Neuronal stem cell (in vitro differentiated cells): ENCODE measurements around the gene RFX4.
"Not testable (repeated sequence)": the region's sequence is repeated elsewhere in the genome, so short reads cannot be mapped to it uniquely, and the experiment has no call there.

Experiments
- DNase-seq: peaks from one replicate; pipeline ENCODE4 v3.0.0-alpha.2; 2013; ENCODE audit warnings: low spot score
- H2AFZ ChIP-seq: one replicate; pipeline ENCODE4 v1.6.1; 2013; ENCODE audit warnings: mild to moderate bottlenecking, low read length, inconsistent platforms
- H2AK5ac ChIP-seq: 2 replicates; pipeline ENCODE4 v1.6.1; 2013; ENCODE audit warnings: low read depth, mild to moderate bottlenecking, inconsistent platforms, low read length, moderate library complexity, mixed read lengths
- H2BK120ac ChIP-seq: 2 replicates; pipeline ENCODE4 v1.6.1; 2013; ENCODE audit warnings: low read depth, mild to moderate bottlenecking, inconsistent platforms, low read length, moderate library complexity, mixed read lengths
- H2BK12ac ChIP-seq: one replicate; pipeline ENCODE4 v1.6.1; 2013; ENCODE audit warnings: low read length, inconsistent platforms
- H2BK15ac ChIP-seq: 2 replicates; pipeline ENCODE4 v1.6.1; 2013; ENCODE audit warnings: mild to moderate bottlenecking, low read length, inconsistent platforms, mixed read lengths
- H2BK5ac ChIP-seq: one replicate; pipeline ENCODE4 v1.6.1; 2013; ENCODE audit warnings: inconsistent platforms, mild to moderate bottlenecking, low read length, moderate library complexity
- H3K14ac ChIP-seq: one replicate; pipeline ENCODE4 v1.6.1; 2013; ENCODE audit warnings: low read length, inconsistent platforms
- H3K18ac ChIP-seq: 2 replicates; pipeline ENCODE4 v1.6.1; 2013; ENCODE audit warnings: low read length, inconsistent platforms
- H3K23ac ChIP-seq: 2 replicates; pipeline ENCODE4 v1.6.1; 2013; ENCODE audit warnings: low read depth, mild to moderate bottlenecking, mixed read lengths, low read length, inconsistent platforms; ENCODE audit not compliant: poor library complexity
- H3K27ac ChIP-seq: replicated peaks from 3 replicates; pipeline ENCODE4 v1.5.1; 2013; ENCODE audit warnings: low read length, inconsistent platforms
- H3K27me3 ChIP-seq, 3 experiments: 2 replicates each; pipeline ENCODE4 v1.6.1; 2013; ENCODE audit warnings: low read length in 3 of 3, mild to moderate bottlenecking in 2 of 3, inconsistent platforms in 1 of 3, low read depth in 1 of 3, mixed read lengths in 1 of 3, moderate library complexity in 1 of 3; ENCODE audit not compliant: control insufficient read depth in 3 of 3, insufficient read depth in 3 of 3
- H3K36me3 ChIP-seq, 2 donors: replicated peaks in 1 of 2; 2 replicates each; pipeline ENCODE4 v1.6.1; 2013; ENCODE audit warnings: low read length in 2 of 2; ENCODE audit not compliant: control insufficient read depth in 2 of 2, insufficient read depth in 2 of 2
- H3K4ac ChIP-seq: 2 replicates; pipeline ENCODE4 v1.6.1; 2013; ENCODE audit warnings: inconsistent platforms, mild to moderate bottlenecking, low read length, moderate library complexity
- H3K4me1 ChIP-seq, 2 donors: 1 replicate in 1 of 2; 2 replicates in 1 of 2; pipeline ENCODE4 v1.6.1; 2013; ENCODE audit warnings: low read length in 2 of 2, low read depth in 1 of 2; ENCODE audit not compliant: control insufficient read depth in 2 of 2, insufficient read depth in 1 of 2
- H3K4me2 ChIP-seq: one replicate; pipeline ENCODE4 v1.6.1; 2013; ENCODE audit warnings: mild to moderate bottlenecking, low read length, inconsistent platforms; ENCODE audit not compliant: insufficient read depth, poor library complexity, severe bottlenecking
- H3K4me3 ChIP-seq, 2 donors: 2 replicates each; pipeline ENCODE4 v1.5.1; 2013; ENCODE audit warnings: low read length in 2 of 2, mild to moderate bottlenecking in 2 of 2, inconsistent platforms in 1 of 2, moderate library complexity in 1 of 2
- H3K79me1 ChIP-seq: one replicate; pipeline ENCODE4 v1.6.1; 2013; ENCODE audit warnings: low read depth, mild to moderate bottlenecking, inconsistent platforms, low read length, moderate library complexity
- H3K9ac ChIP-seq: one replicate; pipeline ENCODE4 v1.6.1; 2013; ENCODE audit warnings: mild to moderate bottlenecking, low read depth, low read length, inconsistent platforms; ENCODE audit not compliant: poor library complexity
- H3K9me3 ChIP-seq, 2 donors: replicated peaks in 1 of 2; 2 replicates each; pipeline versions ENCODE3 to v1.6.1; 2013; ENCODE audit warnings: low read length in 2 of 2, mild to moderate bottlenecking in 2 of 2, inconsistent platforms in 1 of 2, low read depth in 1 of 2, mixed read lengths in 1 of 2, moderate library complexity in 1 of 2; ENCODE audit not compliant: control insufficient read depth in 2 of 2, insufficient read depth in 1 of 2
- H4K8ac ChIP-seq: one replicate; pipeline ENCODE4 v1.6.1; 2013; ENCODE audit warnings: low read depth, mild to moderate bottlenecking, inconsistent platforms, low read length, moderate library complexity
- H4K91ac ChIP-seq: one replicate; pipeline ENCODE4 v1.6.1; 2013; ENCODE audit warnings: low read length, low read depth, mild to moderate bottlenecking, inconsistent platforms; ENCODE audit not compliant: poor library complexity
- WGBS, 2 donors: extraction: QIAGEN DNeasy Blood & Tissue Kit; methylation state at CpG; one replicate each; pipeline ENCODE4 v1.1.7; 2013; ENCODE audit warnings: missing lambda C conversion rate in 2 of 2, mixed read lengths in 1 of 2; ENCODE audit not compliant: insufficient read length in 2 of 2, insufficient replicate concordance in 1 of 2; ENCODE audit errors: extremely low coverage in 2 of 2; 5-methylcytosine and 5-hydroxymethylcytosine counted together

The RFX4 gene

GRCh38 chr12:106724934-106725333, 142.1 kb downstream of the RFX4 start:
- Histone ChIP-seq H3K18ac (no peak overlapping the region), H2BK15ac (no peak overlapping the region), H3K9me3 (peaks cover 0 to 13% of the 10 kb centered on the region in 2 donors), H3K27ac (no peak overlapping the region), H4K8ac (no peak overlapping the region), H2BK5ac (no peak overlapping the region), H3K23ac (no peak overlapping the region), H2AK5ac (no peak overlapping the region), H2BK12ac (no peak overlapping the region), H3K27me3 (no peaks in the 10 kb centered on the region), H3K4ac (no peak overlapping the region), H3K4me3 (no peak overlapping the region), H2BK120ac (no peak overlapping the region), H3K4me1 (peaks cover 7 to 18% of the 10 kb centered on the region in 2 donors), H3K79me1 (no peaks in the 10 kb centered on the region), H3K9ac (no peak overlapping the region), H3K14ac (no peak overlapping the region), H3K36me3 (peaks cover 0 to 100% of the 10 kb centered on the region in 2 donors), H2AFZ (no peak overlapping the region), H3K4me2 (no peak overlapping the region), H4K91ac (no peak overlapping the region)
- no peak for DNase-seq
- no CpG with 5 or more reads among the region's 6 CpGs for WGBS, 2 donors

DNA sequence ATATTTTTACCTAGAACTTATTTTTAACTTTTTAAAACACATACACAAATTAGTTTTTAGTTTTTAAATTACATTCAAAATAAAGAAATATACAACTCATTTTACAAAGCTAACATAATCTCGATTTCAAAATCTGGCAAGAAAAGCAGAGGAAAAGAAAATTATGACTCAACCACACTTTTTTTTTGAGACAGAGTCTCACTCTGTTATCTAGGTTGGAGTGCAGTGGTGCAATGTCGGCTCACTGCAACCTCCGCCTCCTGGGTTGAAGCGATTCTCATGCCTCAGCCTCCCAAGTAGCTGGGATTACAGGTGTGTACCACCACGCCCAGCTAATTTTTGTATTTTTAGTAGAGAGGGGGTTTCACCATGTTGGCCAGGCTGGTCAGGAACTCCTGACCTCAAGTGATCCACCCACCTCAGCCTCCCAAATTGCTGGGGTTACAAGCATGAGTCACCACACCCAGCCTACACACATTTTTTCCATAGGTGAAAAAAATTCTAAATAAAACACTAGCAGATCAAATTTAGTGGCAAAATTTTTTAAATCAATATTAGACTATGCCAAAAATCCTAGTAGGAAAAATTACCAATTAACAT, 143.9 kb downstream of the RFX4 start:
- H4K8ac ChIP-seq, H3K4me3 ChIP-seq, H2BK12ac ChIP-seq, H3K18ac ChIP-seq, H2BK15ac ChIP-seq, H3K14ac ChIP-seq, H2AFZ ChIP-seq, H3K79me1 ChIP-seq, H3K4ac ChIP-seq, H2BK5ac ChIP-seq, H4K91ac ChIP-seq, H3K23ac ChIP-seq, H3K9ac ChIP-seq, H3K4me2 ChIP-seq, H3K27ac ChIP-seq, DNase-seq, H2BK120ac ChIP-seq, H3K27me3 ChIP-seq, H2AK5ac ChIP-seq: not testable (repeated sequence)
- peaks cover 0 to 100% of the 10 kb centered on the region in 2 donors for H3K36me3 ChIP-seq
- WGBS, 2 donors, result no CpG with 5 or more reads among the region's 5 CpGs
- peaks cover 7 to 17% of the 10 kb centered on the region in 2 donors for H3K4me1 ChIP-seq
- H3K9me3 ChIP-seq, result peaks cover 0 to 13% of the 10 kb centered on the region in 2 donors

- peaks cover 0 to 99% of the 10 kb centered on the region in 2 donors for H3K36me3 ChIP-seq
- H3K9ac ChIP-seq, result no peak overlapping the region
- H3K23ac ChIP-seq, result no peak overlapping the region
- no peak overlapping the region for H2AFZ ChIP-seq
- no peak overlapping the region for H3K18ac ChIP-seq
- no peak overlapping the region for H4K91ac ChIP-seq
- no peak overlapping the region for H2BK120ac ChIP-seq
- H3K4ac ChIP-seq, result no peak overlapping the region
- no peak overlapping the region for H3K27ac ChIP-seq
- no peaks in the 10 kb centered on the region for H3K4me1 ChIP-seq
- H2BK15ac ChIP-seq, result no peak overlapping the region
- H3K14ac ChIP-seq, result no peak overlapping the region
- no peaks in the 10 kb centered on the region for H3K79me1 ChIP-seq
- H3K4me3 ChIP-seq, result no peak overlapping the region
- no CpG with 5 or more reads among the region's 1 CpG for WGBS, 2 donors
- no peak overlapping the region for H2BK12ac ChIP-seq
- H2BK5ac ChIP-seq, result no peak overlapping the region
- no peak for DNase-seq
- H3K4me2 ChIP-seq, result no peak overlapping the region
- no peaks in the 10 kb centered on the region for H3K27me3 ChIP-seq
- no peak overlapping the region for H2AK5ac ChIP-seq
- peaks cover 0 to 13% of the 10 kb centered on the region in 2 donors for H3K9me3 ChIP-seq
- H4K8ac ChIP-seq, result no peak overlapping the region
Observed at GRCh38 chr12:106729611-106730010, 146.8 kb downstream of the RFX4 start.

GRCh38 chr12:106732890-106733289, 150.1 kb downstream of the RFX4 start:
- H3K4me3 ChIP-seq, result no peak overlapping the region
- H2AK5ac ChIP-seq, result no peak overlapping the region
- no peaks in the 10 kb centered on the region for H3K4me1 ChIP-seq
- no peaks in the 10 kb centered on the region for H3K27me3 ChIP-seq
- WGBS, 2 donors, result no CpG with 5 or more reads among the region's 5 CpGs
- H3K9ac ChIP-seq, result no peak overlapping the region
- peaks cover 0 to 99% of the 10 kb centered on the region in 2 donors for H3K36me3 ChIP-seq
- no peak overlapping the region for H3K4ac ChIP-seq
- H2BK15ac ChIP-seq, result no peak overlapping the region
- H4K91ac ChIP-seq, result no peak overlapping the region
- no peak overlapping the region for H2BK120ac ChIP-seq
- no peak overlapping the region for H3K23ac ChIP-seq
- no peak overlapping the region for H4K8ac ChIP-seq
- H3K14ac ChIP-seq, result no peak overlapping the region
- no peak for DNase-seq
- H2AFZ ChIP-seq, result no peak overlapping the region
- H2BK5ac ChIP-seq, result no peak overlapping the region
- no peak overlapping the region for H3K4me2 ChIP-seq
- no peaks in the 10 kb centered on the region for H3K79me1 ChIP-seq
- peaks cover 0 to 2% of the 10 kb centered on the region in 2 donors for H3K9me3 ChIP-seq
- H2BK12ac ChIP-seq, result no peak overlapping the region
- no peak overlapping the region for H3K18ac ChIP-seq
- H3K27ac ChIP-seq, result no peak overlapping the region
